AG04449 (cell line): ENCODE data around the gene XIRP2.

Source experiments
- CTCF ChIA-PET: fragments of 350-600 bp; formaldehyde crosslinking; extraction: SDS; loops from one replicate; lab custom pipeline; 2021; ENCODE audit warnings: antibody characterized with exemption; lab: Yijun Ruan, JAX
- POLR2A ChIA-PET: fragments of 400-600, 350-600 bp; formaldehyde crosslinking; extraction: SDS; loops from one replicate; lab custom pipeline; 2020; ENCODE audit warnings: antibody characterized with exemption, inconsistent platforms; lab: Yijun Ruan, JAX
- DNase-seq: peaks from one replicate; pipeline ENCODE4 v3.0.0-alpha.2; 2010; ENCODE audit warnings: low read depth, low spot score
- H3K4me3 ChIP-seq: 2 replicates; pipeline ENCODE4 v1.5.1; 2011; ENCODE audit warnings: low read depth, mild to moderate bottlenecking, control low read depth, low read length
- CTCF ChIP-seq: IDR thresholded peaks from one replicate; pipeline ENCODE4 v1.5.1; 2011; ENCODE audit warnings: mild to moderate bottlenecking, moderate library complexity, low read length, control low read depth, inconsistent platforms; ENCODE audit not compliant: insufficient read depth; ENCODE audit errors: missing control alignments

Gene XIRP2

GRCh38 chr2:167200019-167200418 is 311.7 kb downstream of the XIRP2 start:
- ChIA-PET POLR2A (no interaction called here), CTCF (interaction anchor here (1.7 to 4.3 kb wide), 3 partner anchors 10 to 72 kb away, joined by 6 to 34 read pairs (median 13); no protein-coding TSS in a partner anchor)
- no peak overlapping the region for H3K4me3 ChIP-seq
- no peak for DNase-seq
- TF ChIP-seq CTCF = no peak

- ChIA-PET POLR2A (no interaction called here), CTCF (interaction anchor here (1.6 to 8.1 kb wide), 5 partner anchors 8 to 671 kb away, joined by 7 to 256 read pairs (median 15); no protein-coding TSS in a partner anchor)
- H3K4me3 ChIP-seq = no peak overlapping the region
- no peak for DNase-seq
- no peak for TF ChIP-seq CTCF
Observed at GRCh38 chr2:167209784-167210183, 321.5 kb downstream of the XIRP2 start.

GRCh38 chr2:167212014-167212648 is 323.9 kb downstream of the XIRP2 start:
- no peak for DNase-seq
- POLR2A ChIA-PET = no interaction called here
- CTCF ChIA-PET = interaction anchor here (0.6 to 8.1 kb wide), 18 partner anchors 9 to 976 kb away, joined by 3 to 256 read pairs (median 3); no protein-coding TSS in a partner anchor

GRCh38 chr2:167215595-167215994 is 327.3 kb downstream of the XIRP2 start:
- H3K4me3 ChIP-seq = no peak overlapping the region
- no peak for TF ChIP-seq CTCF
- POLR2A ChIA-PET = no interaction called here
- no peak for DNase-seq
- CTCF ChIA-PET = interaction anchor here (8.1 kb wide), 1 partner anchor 87 kb away, joined by 256 read pairs; no protein-coding TSS in a partner anchor

More at GRCh38 chr2:167212014-167212648, 323.9 kb downstream of the XIRP2 start:
- H3K4me3 ChIP-seq = no peak overlapping the region
- peak; percentile 65 for TF ChIP-seq CTCF

- DNase-seq = no peak
- POLR2A ChIA-PET = no interaction called here
- CTCF ChIA-PET = no interaction called here
- no peak for TF ChIP-seq CTCF
- no peak overlapping the region for H3K4me3 ChIP-seq
Observed at GRCh38 chr2:167237478-167237877, 349.2 kb downstream of the XIRP2 start.

GRCh38 chr2:167240671-167241070 is 352.4 kb downstream of the XIRP2 start:
- ChIA-PET POLR2A (no interaction called here), CTCF (no interaction called here)
- DNase-seq = no peak
- no peak for TF ChIP-seq CTCF
- no peak overlapping the region for H3K4me3 ChIP-seq
